GM06990 (cell line): ENCODE results near the gene MELTF.

Source experiments
- DNase-seq: peaks from one replicate; pipeline ENCODE4 v3.0.0-alpha.2; 2011; ENCODE audit not compliant: insufficient read length; ENCODE audit errors: extremely low read depth
- H3K27me3 ChIP-seq: replicated peaks from 2 replicates; pipeline ENCODE4 v1.6.0; 2011; ENCODE audit warnings: low read length; ENCODE audit not compliant: control insufficient read depth, insufficient read depth
- H3K36me3 ChIP-seq: 2 replicates; pipeline ENCODE4 v1.5.1; 2011; ENCODE audit warnings: low read length; ENCODE audit not compliant: control insufficient read depth, insufficient read depth
- H3K4me3 ChIP-seq: replicated peaks from 2 replicates; pipeline ENCODE4 v1.5.1; 2011; ENCODE audit warnings: low read depth, mild to moderate bottlenecking, control low read depth, low read length
- TF ChIP-seq, protein P1 (sequence below): IDR thresholded peaks from 2 replicates; pipeline ENCODE4 v1.5.1; 2011; ENCODE audit warnings: low read length, control low read depth, mild to moderate bottlenecking, inconsistent platforms; ENCODE audit not compliant: insufficient read depth, poor library complexity, severe bottlenecking

Gene MELTF

DNA sequence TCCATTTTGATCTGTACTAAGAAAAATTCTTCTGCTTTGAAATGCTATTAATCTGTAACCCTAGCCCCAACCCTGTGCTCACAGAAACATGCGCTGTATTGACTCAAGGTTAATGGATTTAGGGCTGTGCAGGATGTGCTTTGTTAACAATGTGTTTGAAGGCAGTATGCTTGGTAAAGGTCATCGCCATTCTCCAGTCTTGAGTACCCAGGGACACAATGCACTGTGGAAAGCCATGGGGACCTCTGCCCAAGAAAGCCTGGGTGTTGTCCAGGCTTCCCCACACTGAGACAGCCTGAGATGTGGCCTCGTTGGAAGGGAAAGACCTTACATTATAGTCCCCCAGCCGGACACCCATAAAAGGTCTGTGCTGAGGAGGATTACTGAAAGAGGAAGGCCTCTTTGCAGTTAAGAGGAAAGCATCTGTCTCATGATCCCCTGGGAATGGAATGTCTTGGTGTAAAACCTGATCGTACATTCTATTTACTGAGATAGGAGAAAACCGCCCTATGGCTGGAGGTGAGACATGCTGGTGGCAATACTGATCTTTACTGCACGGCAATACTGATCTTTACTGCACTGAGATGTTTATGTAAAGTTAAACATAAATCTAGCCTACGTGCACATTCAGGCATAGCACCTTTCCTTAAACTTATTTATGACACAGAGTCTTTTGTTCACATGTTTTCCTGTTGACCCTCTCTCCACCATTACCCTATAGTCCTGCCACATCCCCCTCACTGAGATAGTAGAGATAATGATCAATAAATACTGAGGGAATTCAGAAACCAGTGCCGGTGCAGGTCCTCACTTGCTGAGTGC, 67.3 kb downstream of the MELTF start:
- TF ChIP-seq, protein P1, sequence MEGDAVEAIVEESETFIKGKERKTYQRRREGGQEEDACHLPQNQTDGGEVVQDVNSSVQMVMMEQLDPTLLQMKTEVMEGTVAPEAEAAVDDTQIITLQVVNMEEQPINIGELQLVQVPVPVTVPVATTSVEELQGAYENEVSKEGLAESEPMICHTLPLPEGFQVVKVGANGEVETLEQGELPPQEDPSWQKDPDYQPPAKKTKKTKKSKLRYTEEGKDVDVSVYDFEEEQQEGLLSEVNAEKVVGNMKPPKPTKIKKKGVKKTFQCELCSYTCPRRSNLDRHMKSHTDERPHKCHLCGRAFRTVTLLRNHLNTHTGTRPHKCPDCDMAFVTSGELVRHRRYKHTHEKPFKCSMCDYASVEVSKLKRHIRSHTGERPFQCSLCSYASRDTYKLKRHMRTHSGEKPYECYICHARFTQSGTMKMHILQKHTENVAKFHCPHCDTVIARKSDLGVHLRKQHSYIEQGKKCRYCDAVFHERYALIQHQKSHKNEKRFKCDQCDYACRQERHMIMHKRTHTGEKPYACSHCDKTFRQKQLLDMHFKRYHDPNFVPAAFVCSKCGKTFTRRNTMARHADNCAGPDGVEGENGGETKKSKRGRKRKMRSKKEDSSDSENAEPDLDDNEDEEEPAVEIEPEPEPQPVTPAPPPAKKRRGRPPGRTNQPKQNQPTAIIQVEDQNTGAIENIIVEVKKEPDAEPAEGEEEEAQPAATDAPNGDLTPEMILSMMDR = no peak
- Histone ChIP-seq H3K27me3 (no peaks in the 10 kb centered on the region), H3K36me3 (0 out of 2 replicates have a peak, but pooled peaks cover 1% of the 10 kb centered on the region), H3K4me3 (no peak overlapping the region)
- no peak for DNase-seq

DNA sequence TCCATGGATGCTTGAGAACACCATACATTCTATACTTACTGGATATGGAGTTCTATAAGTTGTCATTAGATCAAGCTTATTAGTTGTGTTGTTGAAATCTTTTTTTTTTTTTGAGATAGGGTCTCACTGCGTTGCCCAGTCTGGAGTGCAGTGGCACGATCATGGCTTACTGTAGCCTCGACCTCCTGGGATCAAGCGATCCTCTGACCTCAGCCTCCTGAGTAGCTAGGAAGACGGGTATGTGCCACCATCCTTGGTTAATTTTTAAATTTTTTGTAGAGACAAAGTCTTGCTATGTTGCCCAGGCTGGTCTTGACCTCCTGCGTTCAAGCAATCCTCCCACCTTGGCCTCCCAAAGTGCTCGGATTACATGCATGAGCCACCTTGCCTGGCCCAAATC, 74.8 kb downstream of the MELTF start:
- DNase-seq = no peak
- Histone ChIP-seq H3K27me3 (no peaks in the 10 kb centered on the region), H3K4me3 (no peak overlapping the region), H3K36me3 (no peaks in the 10 kb centered on the region; the same call in 1 of the 2 replicates)
- TF ChIP-seq, protein P1 = no peak
